Right ventricle myocardium inferior (tissue), 1 donor: Measurements from ENCODE around the gene GLB1L2. TPM values are rescaled to one million over a fixed set of nuclear protein-coding genes. Genes with fewer than 3 reads are reported as not detected.
"Not testable (repeated sequence)": the region's sequence is repeated elsewhere in the genome, so short reads cannot be mapped to it uniquely, and the experiment has no call there.

Source experiments
- ATAC-seq: fragments of 200-7000 bp; cut with Tn5 transposase; one replicate; pipeline ENCODE4 v1.9.1; 2020; ENCODE audit warnings: mild to moderate bottlenecking, moderate library complexity
- DNase-seq: peaks from one replicate; pipeline ENCODE4 v3.0.0; 2021; ENCODE audit errors: missing footprints
- intact Hi-C: fragments of 100-400 bp; cut with DNase I; formaldehyde crosslinking; loops from one replicate; pipeline ENCODE4 v1.11.0; 2022
- long read RNA-seq: library from polyadenylated mRNA; unstranded; transcript quantifications from one replicate; pipeline ENCODE4 v2.0.0, GENCODE V29; 2021
- total RNA-seq: library from RNA; stranded (reverse); fragmentation: NEBNext Ultra II Directional; extraction: Animal tissue kit (Norgen Biotek cat#: 25700); gene quantifications from one replicate; pipeline ENCODE4 v1.2.1, GENCODE V29; 2021
- donor health status: DM: no; HTN: yes; CAD: no; lungs with severe emphysema.

Gene GLB1L2
- 0.32 TPM for total RNA-seq
- long read RNA-seq = 0 reads

- DNase-seq (peak; percentile 86), ATAC-seq (peak; percentile 92)
- intact Hi-C loops = no loop called here
These were observed at the start of gene GLB1L2 for GRCh38 chr11:134331354-134332188. Gene GLB1L2 (plus strand): TSS chr11:134331988. CDS start chr11:134332062, 74 bp downstream.

GRCh38 chr11:134282121-134283045 is 49.4 kb upstream of the GLB1L2 start:
- intact Hi-C loops = no loop called here
- ATAC-seq (peak; percentile 65), DNase-seq (no peak)

- ATAC-seq (no peak), DNase-seq (no peak)
- intact Hi-C loops = no loop called here
These were observed 48.1 kb upstream of the GLB1L2 start for GRCh38 chr11:134283461-134284230.

- intact Hi-C loops, ATAC-seq, DNase-seq: not testable (repeated sequence)
These were observed 47.4 kb upstream of the GLB1L2 start for GRCh38 chr11:134284349-134284748.

- no peak for ATAC-seq
- no peak for DNase-seq
- intact Hi-C loops = no loop called here
These were observed 44.2 kb upstream of the GLB1L2 start for GRCh38 chr11:134287561-134287960.

- intact Hi-C loops = no loop called here
- ATAC-seq = no peak
These were observed 43.3 kb upstream of the GLB1L2 start for GRCh38 chr11:134288486-134288885.

GRCh38 chr11:134289167-134289566 is 42.6 kb upstream of the GLB1L2 start:
- no peak for DNase-seq
- no peak for ATAC-seq
- intact Hi-C loops = no loop called here

More at GRCh38 chr11:134288486-134288885, 43.3 kb upstream of the GLB1L2 start:
- no peak for DNase-seq

GRCh38 chr11:134289789-134290188 is 42.0 kb upstream of the GLB1L2 start:
- intact Hi-C loops = no loop called here
- ATAC-seq = peak; percentile 50
- no peak for DNase-seq

- ATAC-seq = no peak
- no peak for DNase-seq
- intact Hi-C loops = no loop called here
These were observed 41.1 kb upstream of the GLB1L2 start for GRCh38 chr11:134290646-134291045.

GRCh38 chr11:134291196-134291595 is 40.6 kb upstream of the GLB1L2 start:
- DNase-seq (no peak), ATAC-seq (no peak)
- intact Hi-C loops = no loop called here

GRCh38 chr11:134292661-134293060 is 39.1 kb upstream of the GLB1L2 start:
- ATAC-seq (no peak), DNase-seq (no peak)
- intact Hi-C loops = no loop called here

- ATAC-seq (no peak), DNase-seq (no peak)
- intact Hi-C loops = no loop called here
These were observed 38.4 kb upstream of the GLB1L2 start for GRCh38 chr11:134293119-134294113.

GRCh38 chr11:134294664-134295063 is 37.1 kb upstream of the GLB1L2 start:
- intact Hi-C loops = no loop called here
- ATAC-seq = no peak
- DNase-seq = no peak

- ATAC-seq = no peak
- DNase-seq = no peak
- intact Hi-C loops = no loop called here
These were observed 19.6 kb upstream of the GLB1L2 start for GRCh38 chr11:134312223-134312622.

- intact Hi-C loops = no loop called here
- ATAC-seq = no peak
- DNase-seq = no peak
These were observed 19.0 kb upstream of the GLB1L2 start for GRCh38 chr11:134312807-134313206.

- intact Hi-C loops = no loop called here
- no peak for DNase-seq
- no peak for ATAC-seq
These were observed 18.4 kb upstream of the GLB1L2 start for GRCh38 chr11:134313379-134313778.

- intact Hi-C loops = no loop called here
- DNase-seq (no peak), ATAC-seq (no peak)
These were observed 17.8 kb upstream of the GLB1L2 start for GRCh38 chr11:134313821-134314607.
